ENCODE measurements around the gene COPE. TPM values are rescaled to one million over a fixed set of nuclear protein-coding genes. Genes with fewer than 3 reads are reported as not detected.

COPE gene
- total and polyA plus RNA-seq, 2 donors (not counting 1 experiment from before 2014, with no cell fraction given): 154 to 279 TPM

DNA sequence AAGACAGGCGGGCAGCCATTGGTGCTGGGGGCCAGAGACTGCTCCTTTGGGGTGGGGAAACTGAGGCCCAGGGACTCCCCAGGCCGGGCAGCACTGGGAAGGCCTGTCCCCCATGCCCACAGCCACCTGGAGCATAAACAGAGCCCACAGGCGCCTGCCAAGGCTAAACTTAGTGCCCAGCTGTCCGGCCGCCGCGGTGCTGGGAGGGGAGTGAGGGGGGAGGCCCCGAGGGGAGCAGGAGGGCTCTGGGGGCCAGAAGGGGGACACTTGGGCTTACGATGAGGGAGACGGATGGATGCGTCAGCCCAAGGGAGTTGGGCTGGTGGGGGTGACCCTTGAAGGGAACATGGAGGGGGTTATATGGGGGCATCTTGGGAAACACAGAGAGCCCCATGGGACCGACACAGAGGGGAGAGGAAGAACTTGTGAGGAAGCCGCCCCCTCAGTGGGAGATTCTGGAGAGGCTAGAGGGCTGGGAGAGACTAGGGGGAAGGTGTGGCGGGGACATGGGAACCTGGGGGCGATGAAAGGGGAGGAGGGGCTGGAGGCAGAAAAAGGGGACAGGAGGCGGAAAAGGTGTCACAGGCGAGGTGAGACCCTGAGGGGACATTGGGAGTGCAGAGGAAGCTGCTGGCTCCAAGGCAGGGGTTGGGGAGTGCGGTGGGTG, 25.5 kb downstream of the COPE start:
- Histone ChIP-seq H3K9me3 (ENCODE audit: control extremely low read depth in 1 of 3, control insufficient read depth in 2 of 3, insufficient read depth in 1 of 3, low read length in 2 of 3) (no peaks in the 10 kb centered on the region), H2AFZ (ENCODE audit: insufficient read depth, low read depth, low read length, poor library complexity, severe bottlenecking) (no peak overlapping the region), H3K4me1 (ENCODE audit: control insufficient read depth in 2 of 2, insufficient read depth in 2 of 2, low read length in 2 of 2) (peaks cover 13 to 17% of the 10 kb centered on the region in 2 donors), H3K4me3 (ENCODE audit: control extremely low read depth in 1 of 5, extremely low read depth in 1 of 5, insufficient read depth in 1 of 5, low read depth in 2 of 5, low read length in 4 of 5) (no peak overlapping the region), H3K27ac (ENCODE audit: low read length in 2 of 2) (no peak overlapping the region), H3K9ac (ENCODE audit: low read length) (no peak overlapping the region), H4K20me1 (ENCODE audit: control insufficient read depth, insufficient read depth, low read length, poor library complexity, severe bottlenecking) (no peaks in the 10 kb centered on the region), H3K36me3 (replicated peaks in 1 of 2; ENCODE audit: control extremely low read depth in 1 of 2, control insufficient read depth in 1 of 2, extremely low read depth in 1 of 2, insufficient read depth in 2 of 2, low read length in 1 of 2) (peaks cover 0 to under 1% of the 10 kb centered on the region in 2 experiments), H3K27me3 (replicated peaks in 1 of 4; ENCODE audit: control extremely low read depth in 1 of 4, control insufficient read depth in 3 of 4, insufficient read depth in 4 of 4, low read length in 3 of 4) (peaks cover 0 to 25% (median 11%) of the 10 kb centered on the region in 4 experiments), H3K79me2 (ENCODE audit: control insufficient read depth, insufficient read depth, low read length) (no peaks in the 10 kb centered on the region), H3K4me2 (replicated peaks; ENCODE audit: low read depth, low read length, poor library complexity, severe bottlenecking) (no peak overlapping the region)
- intact Hi-C loops (cut with micrococcal nuclease): no loop called here
- TF ChIP-seq EZH2 (IDR thresholded peaks at IDR 0.05; ENCODE audit: borderline replicate concordance, insufficient read depth, low read depth, low read length, poor library complexity, severe bottlenecking): no peak
- TF ChIP-seq, protein P1, sequence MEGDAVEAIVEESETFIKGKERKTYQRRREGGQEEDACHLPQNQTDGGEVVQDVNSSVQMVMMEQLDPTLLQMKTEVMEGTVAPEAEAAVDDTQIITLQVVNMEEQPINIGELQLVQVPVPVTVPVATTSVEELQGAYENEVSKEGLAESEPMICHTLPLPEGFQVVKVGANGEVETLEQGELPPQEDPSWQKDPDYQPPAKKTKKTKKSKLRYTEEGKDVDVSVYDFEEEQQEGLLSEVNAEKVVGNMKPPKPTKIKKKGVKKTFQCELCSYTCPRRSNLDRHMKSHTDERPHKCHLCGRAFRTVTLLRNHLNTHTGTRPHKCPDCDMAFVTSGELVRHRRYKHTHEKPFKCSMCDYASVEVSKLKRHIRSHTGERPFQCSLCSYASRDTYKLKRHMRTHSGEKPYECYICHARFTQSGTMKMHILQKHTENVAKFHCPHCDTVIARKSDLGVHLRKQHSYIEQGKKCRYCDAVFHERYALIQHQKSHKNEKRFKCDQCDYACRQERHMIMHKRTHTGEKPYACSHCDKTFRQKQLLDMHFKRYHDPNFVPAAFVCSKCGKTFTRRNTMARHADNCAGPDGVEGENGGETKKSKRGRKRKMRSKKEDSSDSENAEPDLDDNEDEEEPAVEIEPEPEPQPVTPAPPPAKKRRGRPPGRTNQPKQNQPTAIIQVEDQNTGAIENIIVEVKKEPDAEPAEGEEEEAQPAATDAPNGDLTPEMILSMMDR (IDR thresholded peaks at IDR 0.05): no peak
- no peak overlapping the region for H3K4me3 Mint-ChIP-seq
- peaks cover 11% of the 10 kb centered on the region for H3K4me1 Mint-ChIP-seq
- WGBS (ENCODE audit: insufficient coverage): 70% methylated on average over 13 of the region's 18 CpGs
- H3K27ac Mint-ChIP-seq: no peak overlapping the region
- ATAC-seq (ENCODE audit: low read depth) (no peak), DNase-seq (no peak)
- ChIA-PET POLR2A (no interaction called here), CTCF (interaction anchor here (1.6 kb wide), 1 partner anchor 442 kb away, joined by 4 read pairs; no protein-coding TSS in a partner anchor)
- no peaks in the 10 kb centered on the region for H3K9me3 Mint-ChIP-seq (ENCODE audit: insufficient read depth)
- peaks cover 33% of the 10 kb centered on the region for H3K27me3 Mint-ChIP-seq

DNA sequence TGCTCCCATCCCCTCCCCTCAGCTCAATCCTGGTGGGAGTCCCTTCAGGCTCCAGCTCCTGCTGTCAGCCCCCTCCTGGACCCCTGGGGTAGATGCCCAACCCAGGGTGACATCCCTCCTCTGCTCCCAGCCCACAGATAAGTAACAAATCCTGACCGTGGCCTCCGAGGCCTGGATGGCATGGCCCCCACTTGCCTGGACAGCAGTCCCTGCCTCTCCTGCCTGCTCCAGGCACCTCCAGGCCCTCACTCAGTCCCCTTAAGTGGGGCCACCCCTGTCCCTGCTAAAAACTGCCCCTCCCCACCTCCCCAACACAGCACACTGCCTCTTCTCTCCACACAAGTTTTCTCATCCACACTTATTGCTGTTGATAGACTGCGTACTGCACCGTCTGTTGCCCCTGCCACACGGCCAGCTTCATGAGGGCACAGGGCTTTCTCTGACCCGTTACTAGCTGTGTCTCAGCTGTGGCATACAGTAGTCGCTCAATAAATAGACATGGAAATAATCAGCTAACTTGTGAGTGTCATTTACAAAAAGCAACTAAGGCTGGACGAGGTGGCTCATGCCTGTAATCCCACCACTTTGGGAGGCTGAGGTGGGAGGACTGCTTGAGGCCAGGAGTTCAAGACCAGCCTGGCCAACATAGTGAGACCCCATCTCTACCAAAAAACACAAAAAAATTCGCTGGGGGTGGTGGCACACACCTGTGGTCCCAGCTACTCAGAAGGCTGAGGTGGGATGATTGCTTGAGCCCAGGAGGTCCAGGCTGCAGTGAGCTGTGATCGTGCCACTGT, 29.0 kb downstream of the COPE start:
- H3K4me2 ChIP-seq (replicated peaks; ENCODE audit: low read depth, low read length, poor library complexity, severe bottlenecking): no peak overlapping the region
- H4K20me1 ChIP-seq (ENCODE audit: control insufficient read depth, insufficient read depth, low read length, poor library complexity, severe bottlenecking): no peaks in the 10 kb centered on the region
- no peaks in the 10 kb centered on the region for H3K36me3 ChIP-seq (replicated peaks in 1 of 2; ENCODE audit: control extremely low read depth in 1 of 2, control insufficient read depth in 1 of 2, extremely low read depth in 1 of 2, insufficient read depth in 2 of 2, low read length in 1 of 2)
- no peak overlapping the region for H3K4me3 ChIP-seq (ENCODE audit: control extremely low read depth in 1 of 5, extremely low read depth in 1 of 5, insufficient read depth in 1 of 5, low read depth in 2 of 5, low read length in 4 of 5)
- no peaks in the 10 kb centered on the region for H3K79me2 ChIP-seq (ENCODE audit: control insufficient read depth, insufficient read depth, low read length)
- ChIA-PET POLR2A (no interaction called here), CTCF (no interaction called here)
- H3K27me3 Mint-ChIP-seq: peaks cover 23% of the 10 kb centered on the region
- H3K27ac ChIP-seq (ENCODE audit: low read length in 2 of 2): no peak overlapping the region
- ATAC-seq (ENCODE audit: low read depth) (no peak), DNase-seq (no peak)
- H2AFZ ChIP-seq (ENCODE audit: insufficient read depth, low read depth, low read length, poor library complexity, severe bottlenecking): no peak overlapping the region
- 75% methylated on average over 7 of the region's 10 CpGs for WGBS (ENCODE audit: insufficient coverage)
- no peaks in the 10 kb centered on the region for H3K4me1 Mint-ChIP-seq
- no peaks in the 10 kb centered on the region for H3K9me3 Mint-ChIP-seq (ENCODE audit: insufficient read depth)
- peaks cover 0 to 20% (median 8%) of the 10 kb centered on the region in 4 experiments for H3K27me3 ChIP-seq (replicated peaks in 1 of 4; ENCODE audit: control extremely low read depth in 1 of 4, control insufficient read depth in 3 of 4, insufficient read depth in 4 of 4, low read length in 3 of 4)
- peaks cover 5 to 8% of the 10 kb centered on the region in 2 donors for H3K4me1 ChIP-seq (ENCODE audit: control insufficient read depth in 2 of 2, insufficient read depth in 2 of 2, low read length in 2 of 2)
- H3K27ac Mint-ChIP-seq: no peak overlapping the region
- intact Hi-C loops (cut with micrococcal nuclease): no loop called here
- H3K9me3 ChIP-seq (ENCODE audit: control extremely low read depth in 1 of 3, control insufficient read depth in 2 of 3, insufficient read depth in 1 of 3, low read length in 2 of 3): peaks cover 0 to 4% (median 0%) of the 10 kb centered on the region in 3 donors
- H3K4me3 Mint-ChIP-seq: no peak overlapping the region
- no peak overlapping the region for H3K9ac ChIP-seq (ENCODE audit: low read length)
- no peak for TF ChIP-seq EZH2 (IDR thresholded peaks at IDR 0.05; ENCODE audit: borderline replicate concordance, insufficient read depth, low read depth, low read length, poor library complexity, severe bottlenecking)
- TF ChIP-seq, protein P1 (IDR thresholded peaks at IDR 0.05): no peak

Measured in B cell (primary cell).